A549 (cell line): ENCODE measurements around the gene LGMN. TPM values are rescaled to one million over a fixed set of nuclear protein-coding genes. Genes with fewer than 3 reads are reported as not detected.

Experiments used
- ATAC-seq, 2 experiments: fragments of 200-7000 bp in 1 of 2; fragments of >200 bp in 1 of 2; cut with Nextera tagmentation in 1 of 2; cut with Tn5 transposase in 1 of 2; 3 replicates each; pipeline versions ENCODE4 v1.8.0 to v1.9.1; 2018 to 2020; ENCODE audit warnings: mild to moderate bottlenecking in 1 of 2, moderate library complexity in 1 of 2
- CTCF ChIA-PET: fragments of 300-600 bp; sonication (Branson Sonifier 250); formaldehyde crosslinking; extraction: SDS; loops from one replicate; lab custom pipeline; 2021; ENCODE audit warnings: antibody characterized with exemption, inconsistent platforms; lab: Yijun Ruan, JAX
- POLR2A ChIA-PET: fragments of 350-600 bp; formaldehyde crosslinking; extraction: SDS; loops from one replicate; lab custom pipeline; 2021; ENCODE audit warnings: antibody characterized with exemption, inconsistent platforms; lab: Yijun Ruan, JAX
- DNase-seq, 2 experiments: peaks; one replicate each; pipeline versions ENCODE4 v3.0.0 to v3.0.0-alpha.2; 2011 to 2016; ENCODE audit warnings: low read depth in 1 of 2, low spot score in 1 of 2
- FAIRE-seq: peaks from 2 replicates; lab custom pipeline; 2011; peaks lifted over from hg19 to GRCh38; lab: Jason Lieb, UNC
- H3K27ac ChIP-seq, 2 experiments: fragments of >200 bp; sonication (Bioruptor Twin); formaldehyde crosslinking; 3 replicates each; pipeline ENCODE4 v1.5.1; 2016 to 2017
- H3K4me1 ChIP-seq: fragments of >200 bp; sonication (Bioruptor Twin); formaldehyde crosslinking; 3 replicates; pipeline ENCODE4 v1.6.1; 2016
- H3K4me2 ChIP-seq: fragments of >200 bp; sonication (Bioruptor Twin); formaldehyde crosslinking; 3 replicates; pipeline ENCODE4 v1.6.1; 2016
- H3K4me3 ChIP-seq: fragments of >200 bp; sonication (Bioruptor Twin); formaldehyde crosslinking; 3 replicates; pipeline ENCODE4 v1.5.1; 2016
- H3K9me3 ChIP-seq: fragments of >200 bp; sonication (Bioruptor Twin); formaldehyde crosslinking; 3 replicates; pipeline ENCODE4 v1.6.1; 2016
- BHLHE40 ChIP-seq: IDR thresholded peaks from 2 replicates; pipeline ENCODE4 v1.6.1; 2012; ENCODE audit warnings: low read depth, low read length, inconsistent platforms
- CBX8 ChIP-seq: fragments of 200-600 bp; sonication (generic); IDR thresholded peaks from 2 replicates; pipeline ENCODE4 v1.6.1; 2016
- CEBPB ChIP-seq, 2 experiments: fragments of >200 bp in 1 of 2; sonication (Bioruptor Twin) in 1 of 2; formaldehyde crosslinking in 1 of 2; IDR thresholded peaks; 2 replicates each; pipeline ENCODE4 v1.6.1; 2012 to 2016
- ELK1 ChIP-seq: fragments of 150-350 bp; IDR thresholded peaks from 2 replicates; pipeline ENCODE4 v1.6.1; 2014; ENCODE audit warnings: low read depth, mild to moderate bottlenecking, low read length
- FOSL2 ChIP-seq, 2 experiments: fragments of 450-650 bp in 1 of 2; fragments of >200 bp in 1 of 2; sonication (Bioruptor Twin) in 1 of 2; formaldehyde crosslinking; IDR thresholded peaks; 2 replicates each; pipeline versions ENCODE4 v1.5.0 to v1.6.1; 2016 to 2020; ENCODE audit warnings: mild to moderate bottlenecking in 1 of 2, moderate library complexity in 1 of 2
- HEYL ChIP-seq: fragments of 250-450 bp; sonication (Bioruptor Pico); IDR thresholded peaks from 2 replicates; pipeline ENCODE4 v1.8.0; 2021; ENCODE audit warnings: mild to moderate bottlenecking, moderate library complexity
- HOXA7 ChIP-seq: fragments of 250-450 bp; sonication (Bioruptor Pico); IDR thresholded peaks from 2 replicates; pipeline ENCODE4 v1.5.0; 2020; ENCODE audit warnings: mild to moderate bottlenecking, moderate library complexity
- HOXB13 ChIP-seq: fragments of 250-450 bp; sonication (Bioruptor Pico); IDR thresholded peaks from 2 replicates; pipeline ENCODE4 v1.5.0; 2020; ENCODE audit warnings: low read depth, mild to moderate bottlenecking, moderate library complexity
- JUN ChIP-seq, 2 experiments: fragments of >200 bp; sonication (Bioruptor Twin); formaldehyde crosslinking; IDR thresholded peaks; 2 replicates in 1 of 2; 3 replicates in 1 of 2; pipeline ENCODE4 v1.6.1; 2016 to 2017
- MYC ChIP-seq: IDR thresholded peaks from 2 replicates; pipeline ENCODE4 v1.6.1; 2012; ENCODE audit warnings: mild to moderate bottlenecking, inconsistent platforms, low read length, improper control_type of control experiment, borderline replicate concordance
- NR3C1 ChIP-seq: fragments of >200 bp; sonication (Bioruptor Twin); formaldehyde crosslinking; IDR thresholded peaks from 3 replicates; pipeline ENCODE4 v1.6.1; 2017
- REST ChIP-seq: fragments of 200-600 bp; sonication (generic); IDR thresholded peaks from 2 replicates; pipeline ENCODE4 v1.6.1; 2016; ENCODE audit warnings: antibody characterized with exemption, mild to moderate bottlenecking, moderate library complexity
- TP53 ChIP-seq: fragments of 250-450 bp; sonication (Bioruptor Pico); IDR thresholded peaks from 2 replicates; pipeline ENCODE4 v1.5.0; 2021; ENCODE audit warnings: mild to moderate bottlenecking, moderate library complexity
- ZNF302 ChIP-seq: fragments of 250-450 bp; sonication (Bioruptor Pico); IDR thresholded peaks from 2 replicates; pipeline ENCODE4 v1.9.0; 2021; ENCODE audit warnings: inconsistent platforms, mild to moderate bottlenecking, moderate library complexity
- WGBS: methylation state at CpG from one replicate; pipeline ENCODE4 v1.1.6; 2017; ENCODE audit errors: missing lambda C conversion rate; 5-methylcytosine and 5-hydroxymethylcytosine counted together
- polyA plus RNA-seq, 4 experiments: library from polyadenylated mRNA; depleted of rRNA in 3 of 4; stranded (reverse); fragments of >200 nt; fragmentation: RNase III in 1 of 4; extraction: RNeasy Plus Mini Kit Qiagen cat#74134 plus additional on column Dnase treatment in 1 of 4; gene quantifications; 2 replicates in 3 of 4; 3 replicates in 1 of 4; pipeline ENCODE4 v1.2.3, GENCODE V29; 2011 to 2017
- TF ChIP-seq, protein P1 (sequence below): fragments of >200 bp; sonication (Bioruptor Twin); formaldehyde crosslinking; IDR thresholded peaks from 3 replicates; pipeline ENCODE4 v1.5.1; 2016
- TF ChIP-seq, protein P2 (sequence below): fragments of 250-450 bp; sonication (Bioruptor Pico); IDR thresholded peaks from 2 replicates; pipeline ENCODE4 v1.5.0; 2021; ENCODE audit warnings: mild to moderate bottlenecking, moderate library complexity, borderline replicate concordance

LGMN gene
- polyA plus RNA-seq, 2 of the 4 experiments (the other 2 are of a cell fraction), result 70.4 to 106 TPM

DNA sequence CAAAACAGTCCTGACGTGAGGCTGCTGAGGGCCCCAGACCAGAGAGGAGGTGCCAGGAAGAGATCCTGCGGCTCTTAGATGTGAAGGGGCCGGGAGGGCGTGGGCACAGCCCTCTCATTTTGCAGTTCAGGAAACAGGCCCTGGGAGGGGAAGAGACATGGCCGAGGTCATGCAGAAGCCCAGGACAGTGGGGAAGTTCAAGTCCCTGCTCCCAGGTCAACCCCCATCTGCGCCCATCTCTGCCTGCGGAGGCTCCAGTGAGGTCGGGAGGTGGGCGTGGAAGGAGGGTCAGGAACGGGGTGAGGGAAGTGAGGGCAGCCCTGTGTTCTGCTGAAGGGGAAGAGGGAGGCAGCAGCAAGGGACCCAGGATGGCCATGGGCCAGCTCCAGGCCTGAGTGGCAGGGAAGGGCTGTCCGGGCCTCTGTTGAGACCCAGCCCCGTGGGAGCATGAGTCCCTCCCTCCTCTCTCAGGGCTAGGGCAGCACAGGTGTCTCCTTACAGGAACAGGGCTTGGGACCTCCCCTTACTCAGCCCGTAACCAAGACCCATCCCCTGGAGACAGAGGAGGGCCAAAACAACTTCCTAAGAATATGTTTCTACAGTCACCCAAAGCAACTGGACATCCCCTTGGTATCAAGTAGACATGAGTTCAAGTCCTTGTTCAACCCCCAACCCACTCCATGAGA, 90.8 kb downstream of the LGMN start (continued):
- no peak for TF ChIP-seq CEBPB (IDR thresholded peaks at IDR 0.05)
- no peak for TF ChIP-seq TP53 (CRISPR knock-in tag)
- TF ChIP-seq MYC, result no peak

DNA sequence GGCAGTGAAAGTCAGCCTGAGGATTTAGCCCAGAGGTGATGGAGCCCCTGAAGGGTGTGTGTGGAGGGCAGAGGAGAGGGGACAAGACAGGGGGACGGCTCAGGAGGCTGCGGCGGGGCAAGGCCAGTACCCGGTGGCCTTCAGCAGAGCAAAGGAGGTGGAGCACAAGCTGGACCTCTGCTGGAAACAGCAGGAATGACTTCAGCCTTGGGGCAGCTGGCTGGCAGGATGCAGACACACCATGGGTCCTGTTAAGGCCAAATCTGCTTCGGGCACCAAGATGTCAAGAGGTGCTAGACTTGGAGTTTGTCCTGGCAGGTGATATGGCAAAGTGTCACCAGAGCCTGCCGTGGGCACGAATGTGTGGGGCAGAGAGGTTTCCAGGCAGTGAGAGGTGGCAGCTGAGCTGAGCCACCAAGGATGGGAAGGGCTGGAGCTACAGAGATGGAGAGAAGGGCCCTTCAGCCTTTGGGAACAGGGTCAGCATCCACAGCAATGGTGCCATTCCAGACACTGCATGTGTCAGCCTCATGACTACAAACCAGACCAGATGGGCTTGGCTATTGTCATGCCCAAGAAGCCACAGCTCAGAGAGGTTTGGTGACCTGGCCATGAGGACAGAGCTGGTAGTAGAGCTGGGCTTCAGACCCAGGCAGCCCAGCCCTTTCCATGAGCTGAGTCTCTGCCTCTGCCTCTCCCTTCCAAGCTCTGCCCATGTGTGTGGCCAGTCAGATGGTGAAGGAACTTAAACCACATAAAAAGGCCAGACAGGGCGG, 91.9 kb downstream of the LGMN start:
- FAIRE-seq (no peak), ATAC-seq (peak; percentile 51 to 69; a peak in 4 of 6 replicates), DNase-seq (no peak)
- no peaks in the 10 kb centered on the region for H3K4me1 ChIP-seq
- no peak overlapping the region for H3K4me3 ChIP-seq
- H3K4me2 ChIP-seq, result no peak overlapping the region
- no peak overlapping the region for H3K27ac ChIP-seq
- TF ChIP-seq BHLHE40 (no peak), ZNF302 (no peak), CBX8 (no peak), HOXA7 (CRISPR knock-in tag) (no peak), NR3C1 (no peak), FOSL2 (IDR thresholded peaks at IDR 0.05) (no peak), FOSL2 (CRISPR knock-in tag; IDR thresholded peaks at IDR 0.05) (no peak), HEYL (CRISPR knock-in tag) (no peak), HOXB13 (no peak), REST (no peak), ELK1 (no peak), CEBPB (IDR thresholded peaks at IDR 0.05) (no peak), JUN (IDR thresholded peaks at IDR 0.05) (no peak)
- TF ChIP-seq, protein P1, sequence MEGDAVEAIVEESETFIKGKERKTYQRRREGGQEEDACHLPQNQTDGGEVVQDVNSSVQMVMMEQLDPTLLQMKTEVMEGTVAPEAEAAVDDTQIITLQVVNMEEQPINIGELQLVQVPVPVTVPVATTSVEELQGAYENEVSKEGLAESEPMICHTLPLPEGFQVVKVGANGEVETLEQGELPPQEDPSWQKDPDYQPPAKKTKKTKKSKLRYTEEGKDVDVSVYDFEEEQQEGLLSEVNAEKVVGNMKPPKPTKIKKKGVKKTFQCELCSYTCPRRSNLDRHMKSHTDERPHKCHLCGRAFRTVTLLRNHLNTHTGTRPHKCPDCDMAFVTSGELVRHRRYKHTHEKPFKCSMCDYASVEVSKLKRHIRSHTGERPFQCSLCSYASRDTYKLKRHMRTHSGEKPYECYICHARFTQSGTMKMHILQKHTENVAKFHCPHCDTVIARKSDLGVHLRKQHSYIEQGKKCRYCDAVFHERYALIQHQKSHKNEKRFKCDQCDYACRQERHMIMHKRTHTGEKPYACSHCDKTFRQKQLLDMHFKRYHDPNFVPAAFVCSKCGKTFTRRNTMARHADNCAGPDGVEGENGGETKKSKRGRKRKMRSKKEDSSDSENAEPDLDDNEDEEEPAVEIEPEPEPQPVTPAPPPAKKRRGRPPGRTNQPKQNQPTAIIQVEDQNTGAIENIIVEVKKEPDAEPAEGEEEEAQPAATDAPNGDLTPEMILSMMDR, result no peak
- TF ChIP-seq, protein P2, sequence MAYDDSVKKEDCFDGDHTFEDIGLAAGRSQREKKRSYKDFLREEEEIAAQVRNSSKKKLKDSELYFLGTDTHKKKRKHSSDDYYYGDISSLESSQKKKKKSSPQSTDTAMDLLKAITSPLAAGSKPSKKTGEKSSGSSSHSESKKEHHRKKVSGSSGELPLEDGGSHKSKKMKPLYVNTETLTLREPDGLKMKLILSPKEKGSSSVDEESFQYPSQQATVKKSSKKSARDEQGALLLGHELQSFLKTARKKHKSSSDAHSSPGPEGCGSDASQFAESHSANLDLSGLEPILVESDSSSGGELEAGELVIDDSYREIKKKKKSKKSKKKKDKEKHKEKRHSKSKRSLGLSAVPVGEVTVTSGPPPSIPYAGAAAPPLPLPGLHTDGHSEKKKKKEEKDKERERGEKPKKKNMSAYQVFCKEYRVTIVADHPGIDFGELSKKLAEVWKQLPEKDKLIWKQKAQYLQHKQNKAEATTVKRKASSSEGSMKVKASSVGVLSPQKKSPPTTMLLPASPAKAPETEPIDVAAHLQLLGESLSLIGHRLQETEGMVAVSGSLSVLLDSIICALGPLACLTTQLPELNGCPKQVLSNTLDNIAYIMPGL (CRISPR knock-in tag), result no peak
- ChIA-PET CTCF (interaction anchor here (0.9 to 1.5 kb wide), 3 partner anchors 11 to 55 kb away, joined by 3 to 5 read pairs (median 4); no protein-coding TSS in a partner anchor), POLR2A (no interaction called here)
- H3K9me3 ChIP-seq, result no peaks in the 10 kb centered on the region
- 92% methylated on average over 8 of the region's 8 CpGs for WGBS
